SH-SY5Y (cell line): ENCODE data around the gene CARD18.

Experiments
- GATA2 ChIP-seq: IDR thresholded peaks from 2 replicates; pipeline ENCODE4 v1.6.1; 2011; ENCODE audit warnings: mild to moderate bottlenecking, low read depth, low read length
- GATA3 ChIP-seq: IDR thresholded peaks from 2 replicates; pipeline ENCODE4 v1.6.1; 2011; ENCODE audit warnings: low read depth, mild to moderate bottlenecking, low read length, moderate library complexity

Gene CARD18

DNA sequence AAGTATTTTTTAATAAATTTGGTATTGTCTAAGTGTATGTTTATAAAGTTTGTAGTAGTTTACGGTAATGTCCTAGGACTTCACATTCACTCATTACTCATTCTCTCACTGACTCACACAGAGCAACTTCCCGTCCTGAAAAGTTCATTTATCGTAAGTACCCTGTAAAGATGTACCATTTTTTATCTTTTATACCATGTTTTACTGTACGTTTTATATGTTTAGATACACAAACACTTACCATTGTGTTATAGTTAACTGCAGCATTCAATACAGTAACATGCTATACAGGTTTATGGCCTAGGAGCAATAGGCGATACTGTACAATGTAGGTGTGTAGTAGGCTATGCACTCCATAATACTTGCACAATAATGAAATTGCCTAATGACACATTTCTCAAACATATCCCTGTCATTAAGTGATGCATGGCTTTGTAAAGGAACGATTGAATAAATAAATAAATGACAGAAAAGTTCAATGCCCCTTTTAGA lies 12.5 kb upstream of the CARD18 start:
- TF ChIP-seq GATA2, result no peak
- TF ChIP-seq GATA3, result no peak

DNA sequence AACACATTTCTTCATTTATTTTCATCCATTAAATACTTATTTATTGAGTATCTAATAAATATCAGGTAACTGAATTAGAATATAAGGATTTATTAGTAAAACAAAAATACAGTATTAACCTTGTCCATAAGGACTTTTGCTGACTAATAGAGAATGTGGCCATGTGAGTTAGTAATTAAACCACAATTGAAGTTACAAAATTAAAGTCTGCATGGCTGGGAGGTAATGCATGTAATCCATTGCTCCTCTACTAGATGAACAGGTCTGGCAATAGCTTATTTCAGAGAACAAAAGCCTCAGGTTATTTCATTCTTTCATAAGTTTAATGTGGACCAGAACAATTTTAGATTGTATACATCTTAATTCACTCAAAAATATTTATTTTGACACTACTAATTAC lies 9.9 kb upstream of the CARD18 start:
- TF ChIP-seq GATA2 (no peak), GATA3 (no peak)

DNA sequence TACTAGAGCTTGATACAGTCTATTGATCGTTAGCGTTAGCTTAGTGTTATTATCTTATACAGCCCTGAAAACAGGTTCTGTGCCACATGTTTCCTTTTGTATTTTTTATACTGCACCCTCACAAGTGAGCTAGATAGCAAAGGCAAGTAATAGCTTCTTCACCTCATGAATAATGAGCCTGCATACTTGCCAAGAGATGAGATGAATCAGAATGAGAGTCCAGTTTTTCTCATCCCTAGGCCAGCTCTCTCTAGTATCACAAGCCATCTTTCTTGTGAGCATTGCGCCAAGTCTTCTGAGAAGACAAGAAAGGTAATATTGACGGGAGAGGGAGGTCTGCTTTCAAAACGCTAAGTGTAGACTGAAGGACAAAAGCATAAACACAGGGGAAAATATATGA lies 8.7 kb upstream of the CARD18 start:
- no peak for TF ChIP-seq GATA3
- TF ChIP-seq GATA2, result no peak

DNA sequence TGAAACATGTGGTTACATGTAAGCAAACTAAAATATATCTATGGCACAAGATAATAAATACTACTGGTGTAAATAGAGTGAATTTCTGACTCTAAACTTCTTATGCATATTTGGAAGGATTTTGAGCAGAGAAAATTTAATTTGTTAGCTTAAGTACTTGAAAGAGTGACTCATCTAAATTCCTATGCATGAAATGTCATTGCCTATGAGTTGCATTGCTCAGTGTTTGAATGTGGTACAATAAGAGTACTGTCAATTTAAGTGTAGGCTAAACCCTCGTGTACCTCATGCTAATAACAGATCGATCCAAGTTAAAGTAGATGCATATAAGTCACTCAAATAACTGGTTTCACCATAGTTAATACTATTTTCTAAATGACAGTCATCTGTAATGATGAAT lies 5.3 kb upstream of the CARD18 start:
- no peak for TF ChIP-seq GATA3
- TF ChIP-seq GATA2, result no peak

DNA sequence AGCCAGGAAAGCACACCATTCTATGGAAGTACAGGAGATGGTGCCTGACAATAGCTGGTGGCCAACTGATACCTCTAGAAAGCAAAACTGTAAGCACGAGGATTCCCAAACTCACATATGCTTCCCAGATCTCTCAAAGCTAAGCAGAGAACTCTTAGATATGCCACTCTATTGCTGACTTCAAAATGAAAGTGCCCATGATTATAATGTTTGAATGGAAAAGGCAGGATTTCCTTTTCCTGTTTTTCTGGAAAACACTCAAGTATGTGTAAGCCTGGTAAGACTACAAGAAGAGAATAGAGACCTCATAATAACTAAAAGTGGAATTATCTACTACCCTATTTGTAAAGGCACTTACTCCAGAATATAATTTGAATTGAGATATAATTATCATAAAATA lies 2.6 kb upstream of the CARD18 start:
- TF ChIP-seq GATA2 (no peak), GATA3 (no peak)

DNA sequence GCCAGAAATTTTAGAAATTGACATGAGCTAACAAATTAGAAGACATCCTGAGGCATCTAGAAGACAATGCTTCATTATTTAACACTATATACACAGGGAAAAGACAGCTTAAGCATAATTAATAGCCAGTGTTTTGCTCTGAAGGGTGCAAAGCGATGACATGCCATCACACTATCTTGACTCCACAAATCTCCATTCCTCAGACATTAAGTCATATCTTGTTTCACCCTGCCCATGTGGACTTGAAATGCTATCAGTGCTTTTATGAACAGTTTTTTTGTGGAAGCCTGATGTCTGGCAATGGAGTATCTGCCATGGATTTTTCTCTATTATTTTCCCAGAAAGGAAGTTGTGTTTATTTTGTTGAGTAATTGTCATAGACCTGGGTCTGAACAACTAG lies 2.3 kb downstream of the CARD18 start:
- no peak for TF ChIP-seq GATA2
- no peak for TF ChIP-seq GATA3

DNA sequence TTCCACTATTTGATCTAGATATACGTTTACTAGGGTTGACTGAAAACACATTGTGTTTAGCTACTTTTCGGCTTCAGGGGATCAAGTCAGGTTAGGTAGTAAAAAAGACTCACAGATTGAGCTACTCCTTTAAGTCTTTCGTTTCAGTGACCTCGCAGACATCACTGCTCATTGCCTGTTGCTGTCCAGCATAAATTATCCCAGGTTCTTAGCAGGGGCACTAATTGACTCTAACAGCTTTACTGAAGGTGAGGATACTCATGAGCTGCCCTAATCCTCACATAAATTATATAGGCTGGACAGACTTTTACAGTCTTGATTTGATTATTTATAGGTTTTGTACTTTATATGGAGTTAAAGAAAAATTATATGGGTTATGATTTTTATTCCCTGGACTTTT lies 3.7 kb downstream of the CARD18 start:
- TF ChIP-seq GATA3 (no peak), GATA2 (no peak)

DNA sequence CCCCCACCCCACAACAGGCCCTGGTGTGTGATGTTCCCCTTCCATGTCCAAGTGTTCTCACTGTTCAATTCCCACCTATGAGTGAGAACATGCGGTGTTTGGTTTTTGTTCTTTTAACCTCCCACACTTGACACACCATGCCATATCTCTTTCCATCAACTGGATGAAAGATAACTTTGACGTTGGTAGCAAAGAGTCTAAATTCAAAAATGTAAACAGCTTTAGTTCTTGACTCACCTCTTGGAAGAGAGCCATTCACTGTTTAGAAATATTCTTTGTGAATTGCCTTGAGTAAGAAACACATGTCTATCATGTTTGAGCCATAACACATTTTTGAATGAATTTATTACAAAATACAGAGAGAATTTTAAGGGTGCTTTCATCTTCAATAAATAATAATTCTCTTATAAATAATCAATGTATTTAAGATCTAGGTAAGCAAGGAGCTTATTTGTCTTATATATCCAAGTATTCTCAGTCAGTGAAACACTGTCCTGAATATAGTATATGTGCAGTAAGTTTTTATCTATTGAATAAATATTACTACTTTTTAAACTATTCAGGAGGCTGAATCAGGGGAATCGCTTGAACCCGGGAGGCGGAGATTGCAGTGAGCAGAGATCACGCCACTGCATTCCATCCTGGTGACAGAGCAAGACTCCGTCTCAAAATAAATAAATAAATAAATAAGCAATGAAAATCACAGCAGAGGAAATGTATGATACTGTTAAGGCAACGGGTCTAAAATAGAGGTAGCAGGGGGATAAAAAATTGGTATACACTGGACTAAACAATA lies 6.7 kb downstream of the CARD18 start:
- TF ChIP-seq GATA2, result no peak
- no peak for TF ChIP-seq GATA3

DNA sequence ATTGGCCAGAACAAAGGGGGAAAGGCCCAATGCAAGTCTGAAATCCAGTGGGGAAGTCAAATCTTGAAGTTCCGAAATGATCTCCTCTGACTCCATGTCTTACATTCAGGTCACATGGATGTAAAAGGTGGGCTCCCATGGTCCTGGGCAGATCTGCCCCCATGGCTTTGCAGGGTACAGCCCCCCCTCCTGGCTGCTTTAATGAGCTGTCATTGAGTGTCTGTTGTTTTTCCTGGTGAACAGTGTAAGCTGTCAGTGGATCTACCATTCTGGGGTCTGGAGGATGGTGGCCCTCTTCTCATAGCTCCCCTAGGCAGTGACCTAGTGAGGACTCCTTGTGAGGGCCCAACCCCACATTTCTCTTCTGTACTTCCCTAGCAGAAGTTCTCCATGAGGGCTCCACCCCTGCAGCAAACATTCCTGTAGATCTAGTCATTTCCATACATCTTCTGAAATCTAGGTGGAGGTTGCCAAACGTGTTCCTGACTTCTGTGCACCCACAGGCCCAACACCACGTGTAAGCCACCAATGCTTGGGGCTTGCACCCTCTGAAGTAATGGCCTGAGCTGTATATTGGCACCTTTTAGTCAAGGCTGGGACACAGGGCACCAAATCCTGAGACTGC lies 9.3 kb downstream of the CARD18 start:
- no peak for TF ChIP-seq GATA2
- TF ChIP-seq GATA3, result no peak

DNA sequence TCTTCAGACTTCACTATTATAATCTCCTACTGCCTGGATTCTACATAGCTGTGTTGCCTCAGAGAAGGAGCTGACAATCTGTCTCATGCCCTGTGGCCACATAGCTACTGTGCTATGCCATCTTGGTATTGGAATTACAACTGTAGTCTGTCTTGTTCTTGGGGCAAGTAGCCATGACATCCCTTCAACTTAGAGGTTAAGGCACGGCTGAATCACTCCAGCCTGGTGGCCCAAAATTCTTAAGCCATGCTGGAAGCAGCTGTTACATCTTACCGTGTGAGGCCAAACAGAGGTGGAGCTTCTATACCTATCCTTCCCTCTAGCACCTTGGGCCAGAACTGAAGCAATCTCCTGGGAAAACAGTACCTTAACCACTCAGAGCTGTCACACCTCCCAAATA lies 14.8 kb downstream of the CARD18 start:
- TF ChIP-seq GATA2, result no peak
- TF ChIP-seq GATA3, result no peak

DNA sequence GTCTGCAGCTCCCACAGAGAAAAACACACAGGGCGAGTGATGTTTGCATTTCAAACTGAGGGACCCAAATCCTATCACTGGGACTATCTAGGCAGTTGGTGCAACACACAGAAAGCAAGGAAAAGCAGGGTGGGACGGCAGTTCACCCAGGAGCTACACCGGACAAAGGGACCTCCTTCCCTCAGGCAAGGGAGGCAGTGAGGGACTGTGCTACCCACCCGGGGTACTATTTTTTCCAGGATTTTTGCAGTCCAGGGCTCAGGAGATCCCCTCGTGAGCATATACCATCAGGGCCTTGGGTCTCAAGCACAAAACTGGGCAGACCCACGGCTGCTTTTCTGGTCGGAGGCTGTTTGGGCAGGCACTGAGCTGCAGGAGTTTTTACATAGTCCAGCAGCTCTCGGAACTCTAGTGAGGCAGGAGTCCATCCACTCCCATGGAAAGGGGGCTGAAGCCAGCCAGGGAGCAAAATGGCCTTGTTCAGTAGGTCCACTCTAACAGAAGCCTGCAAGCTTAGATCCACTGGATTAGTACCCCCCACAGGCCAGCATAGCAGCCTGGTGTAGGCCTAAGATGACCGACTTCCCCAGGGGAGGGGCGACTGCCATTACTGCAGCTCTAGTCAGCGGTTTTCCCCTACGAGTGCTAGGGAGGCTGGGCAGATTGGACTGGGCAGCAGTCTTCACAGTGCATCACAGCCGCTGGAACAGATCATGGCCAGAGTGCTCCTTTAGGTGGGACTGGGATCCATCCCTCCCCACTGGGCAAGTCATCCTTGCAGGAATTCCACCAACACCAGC lies 28.2 kb downstream of the CARD18 start:
- TF ChIP-seq GATA2 (no peak), GATA3 (no peak)

DNA sequence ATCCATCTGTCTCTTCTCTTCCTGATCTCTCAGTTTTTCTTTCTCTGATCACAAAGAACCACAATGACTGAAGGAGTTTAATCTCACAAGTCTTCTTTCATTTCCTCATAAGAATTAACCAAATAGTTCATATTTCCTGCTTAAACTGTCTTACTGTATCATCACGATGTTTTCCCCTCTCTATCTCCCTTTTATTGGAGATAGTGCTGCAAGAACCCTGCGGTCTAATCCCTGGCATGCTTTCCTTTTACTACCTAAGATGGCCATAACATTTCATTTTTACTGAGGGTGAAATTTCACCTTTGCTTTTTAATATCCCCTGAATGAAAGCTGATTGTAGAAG lies 28.9 kb downstream of the CARD18 start:
- no peak for TF ChIP-seq GATA3
- no peak for TF ChIP-seq GATA2

DNA sequence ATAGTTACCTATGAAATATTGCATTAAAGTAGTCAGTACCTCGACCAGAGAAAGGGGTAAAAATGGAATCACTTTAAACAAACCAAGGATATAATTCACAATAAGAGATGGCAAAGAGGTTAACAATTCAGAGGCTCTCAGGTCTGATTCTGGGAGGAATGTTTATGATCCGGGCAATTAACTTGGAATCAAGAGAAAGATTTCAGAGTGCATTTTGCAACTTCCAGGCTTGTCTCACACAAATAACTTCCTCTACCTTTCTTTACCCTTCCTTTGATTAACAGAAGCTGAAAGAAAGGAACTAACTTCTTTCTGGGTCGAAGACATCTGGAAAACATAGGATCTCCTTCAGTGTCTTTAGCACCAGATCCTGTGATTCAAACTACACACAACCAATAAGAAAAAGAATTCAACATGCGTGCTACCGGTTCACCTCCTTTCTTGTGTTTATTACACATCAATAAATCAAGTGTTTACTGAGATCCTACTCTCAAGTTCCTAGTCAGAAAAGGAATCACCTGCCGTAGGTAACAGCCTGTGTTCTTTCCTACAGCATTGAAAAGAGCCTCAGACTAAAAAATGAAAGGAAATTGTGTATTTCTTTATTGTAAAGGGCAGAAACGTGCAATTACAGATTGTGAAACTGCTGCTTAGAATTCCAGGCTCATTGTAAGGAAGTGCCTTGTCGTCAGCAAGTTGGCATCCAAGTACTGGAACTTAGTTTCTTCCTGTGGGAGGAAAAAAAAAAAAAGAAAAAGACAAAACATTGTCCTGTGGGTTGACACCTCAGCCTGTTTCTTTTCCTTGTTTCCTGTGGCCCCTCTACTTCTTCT lies 29.5 kb downstream of the CARD18 start:
- no peak for TF ChIP-seq GATA2
- TF ChIP-seq GATA3, result no peak

DNA sequence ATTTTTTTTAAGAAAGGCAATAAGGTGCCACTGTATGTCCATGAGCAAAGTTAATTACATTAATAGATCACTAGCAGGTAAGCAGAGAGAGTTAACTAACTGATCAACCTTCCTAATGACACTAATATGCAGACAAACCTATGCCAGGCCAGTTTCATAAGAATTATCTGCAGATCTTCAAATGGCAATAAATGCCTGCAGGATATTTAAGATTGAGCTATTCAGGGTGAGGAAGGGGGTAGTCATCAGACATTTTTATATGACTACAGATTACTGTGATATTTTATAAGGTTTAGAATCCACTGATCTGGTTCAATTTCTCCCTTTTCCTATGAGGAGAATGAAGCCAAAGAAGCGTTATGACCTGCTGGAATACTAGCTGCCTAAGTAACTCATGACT lies 30.2 kb downstream of the CARD18 start:
- TF ChIP-seq GATA3 (no peak), GATA2 (no peak)
